Right lobe of liver (tissue), 6 donors: ENCODE results near the gene FXR2. TPM values are rescaled to one million over a fixed set of nuclear protein-coding genes. Genes with fewer than 3 reads are reported as not detected.
"Not testable (repeated sequence)": the region's sequence is repeated elsewhere in the genome, so short reads cannot be mapped to it uniquely, and the experiment has no call there.

Source experiments
- ATAC-seq, 4 donors: fragments of 200-7000 bp; cut with Tn5 transposase; one replicate each; pipeline ENCODE4 v1.9.1; 2020; ENCODE audit warnings: mild to moderate bottlenecking in 4 of 4, moderate library complexity in 4 of 4
- DNase-seq, 3 donors: peaks; one replicate each; pipeline ENCODE4 v3.0.0-alpha.2; 2020
- H3K27ac ChIP-seq, 3 donors: fragments of 200-600 bp; one replicate each; pipeline ENCODE4 v1.8.0; 2022
- H3K27me3 ChIP-seq, 2 donors: fragments of 200-600 bp; one replicate each; pipeline ENCODE4 v1.8.0; 2022
- H3K36me3 ChIP-seq, 4 donors: fragments of 200-600 bp; sonication (generic) in 1 of 4; one replicate each; pipeline versions ENCODE4 v1.5.1 to v1.8.0; 2017 to 2022; ENCODE audit warnings: control low read depth in 1 of 4
- H3K4me1 ChIP-seq, 4 donors: fragments of 200-600 bp; sonication (generic) in 1 of 4; one replicate each; pipeline versions ENCODE4 v1.5.1 to v1.8.0; 2017 to 2022; ENCODE audit warnings: control low read depth in 1 of 4
- H3K4me3 ChIP-seq, 3 donors: fragments of 200-600 bp; one replicate each; pipeline ENCODE4 v1.8.0; 2022
- H3K9me3 ChIP-seq, 4 donors: fragments of 200-600 bp; sonication (generic) in 1 of 4; one replicate each; pipeline versions ENCODE4 v1.5.1 to v1.8.0; 2017 to 2022; ENCODE audit warnings: control low read depth in 1 of 4
- POLR2A ChIP-seq: fragments of 450-650 bp; IDR thresholded peaks from one replicate; pipeline ENCODE4 v1.6.1; 2017; ENCODE audit warnings: antibody characterized with exemption, mild to moderate bottlenecking
- WGBS: methylation state at CpG from one replicate; pipeline ENCODE4 v1.1.6; 2018; ENCODE audit warnings: low coverage, low lambda C conversion rate; ENCODE audit not compliant: insufficient coverage; ENCODE audit errors: missing lambda C conversion rate; 5-methylcytosine and 5-hydroxymethylcytosine counted together
- intact Hi-C, 2 donors: fragments of 100-400 bp; cut with DNase I; formaldehyde crosslinking; loops; one replicate each; pipeline versions ENCODE4 v1.11.2 to v1.14.1; 2022
- total RNA-seq, 6 experiments: library from RNA; depleted of rRNA in 2 of 6; stranded (reverse); fragments of >200 nt in 2 of 6; fragmentation: NEBNext Ultra II Directional in 3 of 6; extraction: Animal tissue kit (Norgen Biotek cat#: 25700) in 3 of 6; gene quantifications; one replicate each; pipeline versions ENCODE4 v1.1.0 to v1.2.4, GENCODE V29; 2016 to 2023
- TF ChIP-seq, protein P1 (sequence below), 4 donors: fragments of 200-600 bp in 3 of 4; fragments of 450-650 bp in 1 of 4; IDR thresholded peaks; one replicate each; pipeline versions ENCODE4 v1.5.1 to v1.8.0; 2016 to 2022; ENCODE audit warnings: antibody characterized with exemption in 4 of 4, mild to moderate bottlenecking in 2 of 4
- donor health status: DM: no; HTN: yes; CAD: no.
- donor health status: DM: no; HTN: no; CAD: no.
- donor health status: DM: no; HTN: no; CAD: no.
- donor health status: DM: no; HTN: yes; CAD: no.
- donor health status: DM: no; HTN: yes; CAD: no.

Gene FXR2
- total RNA-seq, 6 experiments from 2014 or later = 14.3 to 23.2 (median 16.7) TPM

GRCh38 chr17:7627250-7628121 is 12.8 kb upstream of the FXR2 start, which contains the start of gene SAT2:
TSS of gene SAT2 (minus strand) at chr17:7627821. CDS start at chr17:7627635, 186 bp downstream.
- intact Hi-C loops = no loop called here
- H3K27me3 ChIP-seq = no peaks in the 10 kb centered on the region
- peak within 1 kb of the TSS; percentile 91 to 98 (median 93) for H3K27ac ChIP-seq
- peak within 1 kb of the TSS; percentile 59 to 88 (median 87) for H3K4me3 ChIP-seq
- no peaks in the 10 kb centered on the region for H3K36me3 ChIP-seq
- H3K9me3 ChIP-seq = no peaks in the 10 kb centered on the region
- peak; percentile 89 for TF ChIP-seq POLR2A
- TF ChIP-seq, protein P1, sequence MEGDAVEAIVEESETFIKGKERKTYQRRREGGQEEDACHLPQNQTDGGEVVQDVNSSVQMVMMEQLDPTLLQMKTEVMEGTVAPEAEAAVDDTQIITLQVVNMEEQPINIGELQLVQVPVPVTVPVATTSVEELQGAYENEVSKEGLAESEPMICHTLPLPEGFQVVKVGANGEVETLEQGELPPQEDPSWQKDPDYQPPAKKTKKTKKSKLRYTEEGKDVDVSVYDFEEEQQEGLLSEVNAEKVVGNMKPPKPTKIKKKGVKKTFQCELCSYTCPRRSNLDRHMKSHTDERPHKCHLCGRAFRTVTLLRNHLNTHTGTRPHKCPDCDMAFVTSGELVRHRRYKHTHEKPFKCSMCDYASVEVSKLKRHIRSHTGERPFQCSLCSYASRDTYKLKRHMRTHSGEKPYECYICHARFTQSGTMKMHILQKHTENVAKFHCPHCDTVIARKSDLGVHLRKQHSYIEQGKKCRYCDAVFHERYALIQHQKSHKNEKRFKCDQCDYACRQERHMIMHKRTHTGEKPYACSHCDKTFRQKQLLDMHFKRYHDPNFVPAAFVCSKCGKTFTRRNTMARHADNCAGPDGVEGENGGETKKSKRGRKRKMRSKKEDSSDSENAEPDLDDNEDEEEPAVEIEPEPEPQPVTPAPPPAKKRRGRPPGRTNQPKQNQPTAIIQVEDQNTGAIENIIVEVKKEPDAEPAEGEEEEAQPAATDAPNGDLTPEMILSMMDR (IDR thresholded peaks at IDR 0.05) = no peak
- 0% methylated on average over 23 of the region's 54 CpGs for WGBS
- peak; percentile 83 to 91 (median 86) for ATAC-seq
- peak; percentile 96 to 98 (median 96) for DNase-seq
- peaks cover 0 to 70% (median 29%) of the 10 kb centered on the region in 4 donors for H3K4me1 ChIP-seq

DNA sequence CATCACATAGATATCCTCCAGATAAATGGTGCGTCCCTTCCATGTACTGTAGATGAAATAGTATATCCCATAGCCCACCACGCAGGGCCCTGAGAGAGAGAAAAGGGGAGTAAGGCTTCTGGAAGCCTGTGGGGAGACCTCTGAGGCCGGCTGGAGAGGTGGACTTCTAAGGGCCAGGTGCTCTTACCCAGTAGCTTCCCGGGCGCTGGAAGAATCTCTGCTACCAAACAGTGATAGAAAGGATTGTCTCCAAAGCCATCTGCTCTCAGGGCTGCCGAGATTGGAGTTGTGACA is 12.2 kb upstream of the FXR2 start:
- peaks cover 0 to 64% (median 26%) of the 10 kb centered on the region in 4 donors for H3K4me1 ChIP-seq
- peak in 1 of 4 donors; percentile 1 for ATAC-seq
- H3K9me3 ChIP-seq = no peaks in the 10 kb centered on the region
- TF ChIP-seq, protein P1 (IDR thresholded peaks at IDR 0.05) = no peak
- no peak for TF ChIP-seq POLR2A
- 7% methylated on average over 6 of the region's 6 CpGs for WGBS
- peak overlapping the region; percentile 59 to 88 (median 87) for H3K4me3 ChIP-seq
- no peak for DNase-seq
- H3K27ac ChIP-seq = peak overlapping the region; percentile 91 to 98 (median 93)
- no peaks in the 10 kb centered on the region for H3K36me3 ChIP-seq
- no peaks in the 10 kb centered on the region for H3K27me3 ChIP-seq
- intact Hi-C loops = no loop called here

GRCh38 chr17:7626307-7626706 is 11.6 kb upstream of the FXR2 start:
- TF ChIP-seq POLR2A = no peak
- intact Hi-C loops = no loop called here
- Histone ChIP-seq H3K4me1 (peaks cover 0 to 58% (median 23%) of the 10 kb centered on the region in 4 donors), H3K4me3 (peak overlapping the region; percentile 59 to 88 (median 87)), H3K27ac (peak overlapping the region; percentile 91 to 98 (median 93)), H3K27me3 (no peaks in the 10 kb centered on the region), H3K9me3 (no peaks in the 10 kb centered on the region), H3K36me3 (no peaks in the 10 kb centered on the region)
- DNase-seq = peak in 2 of 3 donors; percentile 42 to 67
- ATAC-seq = peak in 2 of 4 donors; percentile 4 to 8
- 29% methylated on average over 6 of the region's 7 CpGs for WGBS

- peaks cover 0 to 52% (median 21%) of the 10 kb centered on the region in 4 donors for H3K4me1 ChIP-seq
- H3K4me3 ChIP-seq = peak overlapping the region in 2 of 3 donors; percentile 87 to 88
- DNase-seq = peak in 2 of 3 donors; percentile 60 to 70
- 23% methylated on average over 11 of the region's 16 CpGs for WGBS
- peak in 2 of 4 donors; percentile 13 to 18 for ATAC-seq
- intact Hi-C loops, H3K27me3 ChIP-seq, H3K9me3 ChIP-seq, H3K36me3 ChIP-seq: not testable (repeated sequence)
- H3K27ac ChIP-seq = peak overlapping the region in 2 of 3 donors; percentile 20 to 91
These were observed 11.1 kb upstream of the FXR2 start for GRCh38 chr17:7625749-7626148.

- Histone ChIP-seq H3K4me3 (no peak overlapping the region), H3K4me1 (peaks cover 0 to 39% (median 15%) of the 10 kb centered on the region in 4 donors), H3K9me3 (no peaks in the 10 kb centered on the region), H3K27me3 (no peaks in the 10 kb centered on the region), H3K36me3 (no peaks in the 10 kb centered on the region), H3K27ac (peak overlapping the region in 2 of 3 donors; percentile 49 to 62)
- 22% methylated on average over 5 of the region's 5 CpGs for WGBS
- DNase-seq = peak in 1 of 3 donors; percentile 49
- intact Hi-C loops = no loop called here
- ATAC-seq = peak in 3 of 4 donors; percentile 3 to 7 (median 3)
- TF ChIP-seq POLR2A = no peak
- TF ChIP-seq, protein P1 (IDR thresholded peaks at IDR 0.05) = no peak
These were observed 9.0 kb upstream of the FXR2 start for GRCh38 chr17:7623661-7624060.
